Prostate gland (tissue), 2 donors: ENCODE results near the gene TYW3. TPM values are rescaled to one million over a fixed set of nuclear protein-coding genes. Genes with fewer than 3 reads are reported as not detected.
"Not testable (repeated sequence)": the region's sequence is repeated elsewhere in the genome, so short reads cannot be mapped to it uniquely, and the experiment has no call there.

Experiments used
- DNase-seq: peaks from one replicate; pipeline ENCODE4 v3.0.0-alpha.2; 2019; ENCODE audit warnings: low spot score
- H3K27ac ChIP-seq, 2 donors: fragments of 200-600 bp; sonication (generic); 2 replicates each; pipeline ENCODE4 v1.5.1; 2017 to 2019
- H3K27me3 ChIP-seq: fragments of 200-600 bp; sonication (generic); replicated peaks from 2 replicates; pipeline ENCODE4 v1.5.1; 2019; ENCODE audit not compliant: insufficient read depth
- H3K36me3 ChIP-seq, 2 donors: fragments of 200-600 bp; sonication (generic); 1 replicate in 1 of 2; 2 replicates in 1 of 2; pipeline versions ENCODE4 v1.5.1 to v1.8.1; 2017 to 2019
- H3K4me1 ChIP-seq: fragments of 200-600 bp; sonication (generic); replicated peaks from 2 replicates; pipeline ENCODE4 v1.5.1; 2019
- H3K4me3 ChIP-seq, 2 donors: fragments of 200-600 bp; sonication (generic); 2 replicates each; pipeline ENCODE4 v1.5.1; 2017 to 2019
- H3K9me3 ChIP-seq: fragments of 200-600 bp; sonication (generic); 2 replicates; pipeline ENCODE4 v1.5.1; 2017
- POLR2A ChIP-seq: fragments of 450-650 bp; IDR thresholded peaks from one replicate; pipeline ENCODE4 v1.6.1; 2016; ENCODE audit warnings: antibody characterized with exemption, mild to moderate bottlenecking
- POLR2AphosphoS5 ChIP-seq: sonication (generic); formaldehyde crosslinking; IDR thresholded peaks from one replicate; pipeline ENCODE4 v1.6.1; 2017; ENCODE audit warnings: antibody characterized with exemption
- WGBS: methylation state at CpG from one replicate; pipeline ENCODE4 v1.1.5; 2018; 5-methylcytosine and 5-hydroxymethylcytosine counted together
- intact Hi-C: fragments of 100-400 bp; cut with DNase I; formaldehyde crosslinking; loops from one replicate; pipeline ENCODE4 v1.14.2; 2022
- total RNA-seq, 2 donors: library from RNA; depleted of rRNA; stranded (reverse); fragments of >200 nt; gene quantifications; one replicate each; pipeline ENCODE4 v1.1.0, GENCODE V29; 2016
- TF ChIP-seq, protein P1 (sequence below), 4 experiments: fragments of 200-600 bp in 2 of 4; fragments of 450-650 bp in 2 of 4; sonication (generic) in 2 of 4; IDR thresholded peaks; 1 replicate in 3 of 4; 2 replicates in 1 of 4; pipeline ENCODE4 v1.5.1; 2016 to 2019; ENCODE audit warnings: antibody characterized with exemption in 4 of 4, mild to moderate bottlenecking in 2 of 4, moderate library complexity in 2 of 4

TYW3 gene
- total RNA-seq, 2 donors from 2014 or later = 15.8 to 16.1 TPM

GRCh38 chr1:74733604-74734484 is 892 bp downstream of the TYW3 start:
- Histone ChIP-seq H3K9me3 (no peaks in the 10 kb centered on the region), H3K4me3 (peak overlapping the region; percentile 61 to 80), H3K36me3 (peaks cover 0 to 5% of the 10 kb centered on the region in 2 donors), H3K4me1 (no peaks in the 10 kb centered on the region), H3K27ac (peak overlapping the region; percentile 80 to 82), H3K27me3 (no peaks in the 10 kb centered on the region)
- DNase-seq = peak; percentile 49
- TF ChIP-seq POLR2AphosphoS5 (peak; percentile 18), POLR2A (no peak)
- TF ChIP-seq, protein P1, sequence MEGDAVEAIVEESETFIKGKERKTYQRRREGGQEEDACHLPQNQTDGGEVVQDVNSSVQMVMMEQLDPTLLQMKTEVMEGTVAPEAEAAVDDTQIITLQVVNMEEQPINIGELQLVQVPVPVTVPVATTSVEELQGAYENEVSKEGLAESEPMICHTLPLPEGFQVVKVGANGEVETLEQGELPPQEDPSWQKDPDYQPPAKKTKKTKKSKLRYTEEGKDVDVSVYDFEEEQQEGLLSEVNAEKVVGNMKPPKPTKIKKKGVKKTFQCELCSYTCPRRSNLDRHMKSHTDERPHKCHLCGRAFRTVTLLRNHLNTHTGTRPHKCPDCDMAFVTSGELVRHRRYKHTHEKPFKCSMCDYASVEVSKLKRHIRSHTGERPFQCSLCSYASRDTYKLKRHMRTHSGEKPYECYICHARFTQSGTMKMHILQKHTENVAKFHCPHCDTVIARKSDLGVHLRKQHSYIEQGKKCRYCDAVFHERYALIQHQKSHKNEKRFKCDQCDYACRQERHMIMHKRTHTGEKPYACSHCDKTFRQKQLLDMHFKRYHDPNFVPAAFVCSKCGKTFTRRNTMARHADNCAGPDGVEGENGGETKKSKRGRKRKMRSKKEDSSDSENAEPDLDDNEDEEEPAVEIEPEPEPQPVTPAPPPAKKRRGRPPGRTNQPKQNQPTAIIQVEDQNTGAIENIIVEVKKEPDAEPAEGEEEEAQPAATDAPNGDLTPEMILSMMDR (IDR thresholded peaks at IDR 0.05) = peak in 3 of 4 experiments; percentile 59 to 74 (median 64)
- 25% methylated on average over 11 of the region's 11 CpGs for WGBS
- intact Hi-C loops = loop anchor here (5.0 kb wide), 1 partner anchor 537 kb away; the partner anchor contains the start of genes FPGT and LRRIQ3

GRCh38 chr1:74737333-74737732 is 4.4 kb downstream of the TYW3 start:
- 85% methylated on average over 4 of the region's 4 CpGs for WGBS
- no peak overlapping the region for H3K27ac ChIP-seq
- H3K4me3 ChIP-seq = no peak overlapping the region
- H3K27me3 ChIP-seq = no peaks in the 10 kb centered on the region
- DNase-seq = no peak
- H3K36me3 ChIP-seq = peaks cover 0 to 5% of the 10 kb centered on the region in 2 donors
- intact Hi-C loops = no loop called here
- no peaks in the 10 kb centered on the region for H3K4me1 ChIP-seq
- no peaks in the 10 kb centered on the region for H3K9me3 ChIP-seq
- TF ChIP-seq, protein P1 (IDR thresholded peaks at IDR 0.05) = no peak
- TF ChIP-seq POLR2AphosphoS5 = no peak
- no peak for TF ChIP-seq POLR2A

- H3K4me1 ChIP-seq, H3K27ac ChIP-seq, H3K4me3 ChIP-seq, H3K36me3 ChIP-seq, H3K9me3 ChIP-seq, DNase-seq, H3K27me3 ChIP-seq, intact Hi-C loops: not testable (repeated sequence)
- 98% methylated on average over 13 of the region's 13 CpGs for WGBS
Observed at GRCh38 chr1:74740307-74740980, 7.5 kb downstream of the TYW3 start.

DNA sequence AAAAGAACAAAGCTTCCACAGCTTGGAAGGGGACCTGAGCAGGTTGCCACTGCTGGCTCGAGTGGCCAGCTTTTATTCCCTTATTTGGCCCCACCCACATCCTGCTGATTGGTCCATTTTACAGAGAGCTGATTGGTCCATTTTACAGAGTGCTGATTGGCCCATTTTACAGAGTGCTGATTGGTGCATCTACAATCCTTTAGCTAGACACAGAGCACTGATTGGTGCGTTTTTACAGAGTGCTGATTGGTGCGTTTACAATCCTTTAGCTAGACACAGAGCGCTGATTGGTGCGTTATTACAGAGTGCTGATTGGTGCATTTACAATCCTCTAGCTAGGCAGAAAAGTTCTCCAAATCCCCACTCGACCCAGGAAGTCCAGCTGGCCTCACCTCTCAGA is 12.3 kb downstream of the TYW3 start:
- H3K27me3 ChIP-seq, H3K4me3 ChIP-seq, H3K9me3 ChIP-seq, H3K4me1 ChIP-seq, DNase-seq, H3K27ac ChIP-seq, intact Hi-C loops, H3K36me3 ChIP-seq: not testable (repeated sequence)
- WGBS = 86% methylated on average over 6 of the region's 6 CpGs

GRCh38 chr1:74748960-74749359 is 16.0 kb downstream of the TYW3 start:
- intact Hi-C loops = no loop called here
- Histone ChIP-seq H3K4me1 (no peaks in the 10 kb centered on the region), H3K4me3 (no peak overlapping the region), H3K9me3 (no peaks in the 10 kb centered on the region), H3K27me3 (no peaks in the 10 kb centered on the region), H3K27ac (no peak overlapping the region), H3K36me3 (peaks cover 0 to 7% of the 10 kb centered on the region in 2 donors)
- TF ChIP-seq, protein P1 (IDR thresholded peaks at IDR 0.05) = no peak
- no peak for TF ChIP-seq POLR2A
- no peak for TF ChIP-seq POLR2AphosphoS5
- 96% methylated on average over 1 of the region's 1 CpG for WGBS
- no peak for DNase-seq
